SW480 (cell line): ENCODE measurements around the gene ZNF667.

Experiments
- DNase-seq: peaks from one replicate; pipeline ENCODE4 v3.0.0-alpha.2; 2016; ENCODE audit warnings: low spot score

Gene ZNF667

GRCh38 chr19:56393119-56394012, 83.8 kb downstream of the ZNF667 start, which contains the start of gene ZNF582:
Gene ZNF582, minus strand, starts transcription at chr19:56393534. Its CDS starts 1,782 bp downstream, at chr19:56391752.
- no peak for DNase-seq
